ENCODE data around the gene HSD11B1L. TPM values are rescaled to one million over a fixed set of nuclear protein-coding genes. Genes with fewer than 3 reads are reported as not detected.
A peak's percentile ranks its signal among the peaks of the same experiment; 100 is the strongest.

Gene HSD11B1L
- 3.5 TPM for total RNA-seq
- long read RNA-seq, partial matches to known transcripts: 6 of 14 reads
- long read RNA-seq, other reads (novel, unspliced or antisense): 5 of 14 reads

- intact Hi-C loops (cut with DNase I): no loop called here
- DNase-seq (peak; percentile 99), ATAC-seq (ENCODE audit: poor library complexity) (peak; percentile 95)
Observed at GRCh38 chr19:5680437-5681368, at the start of gene HSD11B1L, which contains the start of gene MICOS13. Gene HSD11B1L (plus strand): TSS chr19:5681027. CDS start chr19:5684833, 3,806 bp downstream. Gene MICOS13 (minus strand): TSS chr19:5680516. CDS start chr19:5680486, 30 bp downstream.

- intact Hi-C loops (cut with DNase I): no loop called here
Observed at GRCh38 chr19:5631567-5632240, 49.1 kb upstream of the HSD11B1L start.

GRCh38 chr19:5632241-5632612, 48.6 kb upstream of the HSD11B1L start:
- DNase-seq: no peak
- intact Hi-C loops (cut with DNase I): no loop called here
- no peak for ATAC-seq (ENCODE audit: poor library complexity)

More at GRCh38 chr19:5631567-5632240, 49.1 kb upstream of the HSD11B1L start:
- DNase-seq (no peak), ATAC-seq (ENCODE audit: poor library complexity) (peak; percentile 24)

GRCh38 chr19:5632657-5633056, 48.2 kb upstream of the HSD11B1L start:
- intact Hi-C loops (cut with DNase I): no loop called here
- no peak for ATAC-seq (ENCODE audit: poor library complexity)
- no peak for DNase-seq

GRCh38 chr19:5635427-5635826, 45.4 kb upstream of the HSD11B1L start:
- no peak for DNase-seq
- intact Hi-C loops (cut with DNase I): no loop called here

GRCh38 chr19:5637971-5638370, 42.9 kb upstream of the HSD11B1L start:
- DNase-seq (no peak), ATAC-seq (ENCODE audit: poor library complexity) (no peak)
- intact Hi-C loops (cut with DNase I): no loop called here

More at GRCh38 chr19:5635427-5635826, 45.4 kb upstream of the HSD11B1L start:
- no peak for ATAC-seq (ENCODE audit: poor library complexity)

GRCh38 chr19:5641171-5641570, 39.7 kb upstream of the HSD11B1L start:
- DNase-seq (no peak), ATAC-seq (ENCODE audit: poor library complexity) (no peak)
- intact Hi-C loops (cut with DNase I): no loop called here

GRCh38 chr19:5642204-5642603, 38.6 kb upstream of the HSD11B1L start:
- intact Hi-C loops (cut with DNase I): no loop called here
- DNase-seq: no peak
- ATAC-seq (ENCODE audit: poor library complexity): no peak

- ATAC-seq (ENCODE audit: poor library complexity) (no peak), DNase-seq (no peak)
- intact Hi-C loops (cut with DNase I): no loop called here
Observed at GRCh38 chr19:5643060-5643459, 37.8 kb upstream of the HSD11B1L start.

GRCh38 chr19:5644037-5644436, 36.8 kb upstream of the HSD11B1L start:
- ATAC-seq (ENCODE audit: poor library complexity) (no peak), DNase-seq (no peak)
- intact Hi-C loops (cut with DNase I): no loop called here

GRCh38 chr19:5645409-5645808, 35.4 kb upstream of the HSD11B1L start:
- intact Hi-C loops (cut with DNase I): no loop called here
- no peak for DNase-seq
- ATAC-seq (ENCODE audit: poor library complexity): no peak

GRCh38 chr19:5646703-5647102, 34.1 kb upstream of the HSD11B1L start:
- intact Hi-C loops (cut with DNase I): no loop called here

GRCh38 chr19:5648464-5648863, 32.4 kb upstream of the HSD11B1L start:
- intact Hi-C loops (cut with DNase I): no loop called here
- ATAC-seq (ENCODE audit: poor library complexity): no peak
- DNase-seq: no peak

More at GRCh38 chr19:5646703-5647102, 34.1 kb upstream of the HSD11B1L start:
- ATAC-seq (ENCODE audit: poor library complexity) (no peak), DNase-seq (no peak)

GRCh38 chr19:5651361-5651760, 29.5 kb upstream of the HSD11B1L start:
- intact Hi-C loops (cut with DNase I): no loop called here
- ATAC-seq (ENCODE audit: poor library complexity) (no peak), DNase-seq (no peak)

GRCh38 chr19:5652261-5652660, 28.6 kb upstream of the HSD11B1L start:
- no peak for DNase-seq
- intact Hi-C loops (cut with DNase I): no loop called here
- no peak for ATAC-seq (ENCODE audit: poor library complexity)

- DNase-seq: no peak
- ATAC-seq (ENCODE audit: poor library complexity): no peak
- intact Hi-C loops (cut with DNase I): no loop called here
Observed at GRCh38 chr19:5654931-5655330, 25.9 kb upstream of the HSD11B1L start.

GRCh38 chr19:5655412-5655811, 25.4 kb upstream of the HSD11B1L start:
- intact Hi-C loops (cut with DNase I): no loop called here
- no peak for ATAC-seq (ENCODE audit: poor library complexity)

GRCh38 chr19:5661483-5661882, 19.3 kb upstream of the HSD11B1L start:
- DNase-seq (no peak), ATAC-seq (ENCODE audit: poor library complexity) (no peak)
- intact Hi-C loops (cut with DNase I): no loop called here

More at GRCh38 chr19:5655412-5655811, 25.4 kb upstream of the HSD11B1L start:
- DNase-seq: no peak

- intact Hi-C loops (cut with DNase I): no loop called here
- no peak for DNase-seq
Observed at GRCh38 chr19:5663904-5664303, 16.9 kb upstream of the HSD11B1L start.

GRCh38 chr19:5664515-5664914, 16.3 kb upstream of the HSD11B1L start:
- DNase-seq (no peak), ATAC-seq (ENCODE audit: poor library complexity) (no peak)
- intact Hi-C loops (cut with DNase I): no loop called here

More at GRCh38 chr19:5663904-5664303, 16.9 kb upstream of the HSD11B1L start:
- no peak for ATAC-seq (ENCODE audit: poor library complexity)
